K562 (cell line): Measurements from ENCODE around the gene CASP6. TPM values are rescaled to one million over a fixed set of nuclear protein-coding genes. Genes with fewer than 3 reads are reported as not detected.

Experiments used
- ATAC-seq: fragments of 200-7000 bp; cut with Tn5 transposase; 3 replicates; pipeline ENCODE4 v1.9.1; 2020; ENCODE audit warnings: moderate library complexity
- BruUV-seq: library from RNA; stranded (reverse); fragments of 400-500 nt; replicated peaks from 2 replicates; lab custom pipeline; 2021; lab: Mats Ljungman, UMichigan
- CTCF ChIA-PET: fragments of 300-600 bp; formaldehyde crosslinking; extraction: SDS; loops from one replicate; lab custom pipeline; 2021; ENCODE audit warnings: low intra/inter-chr PET ratio; lab: Yijun Ruan, JAX
- POLR2A ChIA-PET: fragments of 300-600, 350-650 bp; sonication (Branson Sonifier 250); formaldehyde crosslinking; extraction: SDS; loops from one replicate; lab custom pipeline; 2021; ENCODE audit warnings: antibody characterized with exemption, inconsistent platforms; lab: Yijun Ruan, JAX
- DNase-seq, 4 experiments: peaks; one replicate each; pipeline versions ENCODE4 v3.0.0 to v3.0.0-alpha.2; 2011 to 2018; ENCODE audit warnings: low spot score in 3 of 4, mixed read lengths in 3 of 4; ENCODE audit errors: extremely low read depth in 1 of 4
- FAIRE-seq: peaks from 2 replicates; lab custom pipeline; 2011; peaks lifted over from hg19 to GRCh38; lab: Jason Lieb, UNC
- H2AFZ ChIP-seq: 2 replicates; pipeline ENCODE4 v1.6.0; 2011; ENCODE audit warnings: low read depth, low read length, control low read depth, inconsistent platforms
- H3K27ac ChIP-seq: fragments of 200-600 bp; 3 replicates; pipeline ENCODE4 v1.8.0; 2011; ENCODE audit warnings: low read depth, mild to moderate bottlenecking, control low read depth, inconsistent platforms, low read length, moderate library complexity, mixed read lengths; ENCODE audit errors: extremely low read depth
- H3K27me3 ChIP-seq, 2 experiments: fragments of 300-600 bp in 1 of 2; 2 replicates in 1 of 2; 3 replicates in 1 of 2; pipeline versions ENCODE4 v1.6.0 to v1.8.0; 2011; ENCODE audit warnings: inconsistent platforms in 2 of 2, low read length in 2 of 2, mild to moderate bottlenecking in 1 of 2, mixed read lengths in 1 of 2, moderate library complexity in 1 of 2; ENCODE audit not compliant: control insufficient read depth in 2 of 2, insufficient read depth in 2 of 2
- H3K36me3 ChIP-seq: fragments of 300-600 bp; 3 replicates; pipeline ENCODE4 v1.8.0; 2011; ENCODE audit warnings: mild to moderate bottlenecking, low read length, inconsistent platforms; ENCODE audit not compliant: control insufficient read depth, insufficient read depth
- H3K4me1 ChIP-seq, 2 experiments: fragments of 200-600 bp in 1 of 2; replicated peaks in 1 of 2; 2 replicates in 1 of 2; 3 replicates in 1 of 2; pipeline versions ENCODE4 v1.5.1 to v1.8.0; 2011; ENCODE audit warnings: inconsistent platforms in 2 of 2, low read length in 2 of 2, mild to moderate bottlenecking in 1 of 2, mixed read lengths in 1 of 2, moderate library complexity in 1 of 2; ENCODE audit not compliant: control insufficient read depth in 2 of 2, insufficient read depth in 2 of 2
- H3K4me2 ChIP-seq: 2 replicates; pipeline ENCODE4 v1.6.1; 2011; ENCODE audit warnings: low read length, control low read depth, inconsistent platforms, mixed read lengths; ENCODE audit not compliant: insufficient read depth
- H3K4me3 ChIP-seq: fragments of 200-600 bp; sonication (generic), shearing (Covaris generic); 2 replicates; pipeline ENCODE4 v1.5.1; 2016; ENCODE audit warnings: control low read depth, inconsistent platforms
- H3K79me2 ChIP-seq: fragments of 200-600 bp; 3 replicates; pipeline ENCODE4 v1.8.0; 2011; ENCODE audit warnings: low read length, inconsistent platforms; ENCODE audit not compliant: control insufficient read depth, insufficient read depth
- H3K9ac ChIP-seq, 2 experiments: 2 replicates each; pipeline versions ENCODE4 v1.6.0 to v1.6.1; 2011; ENCODE audit warnings: low read depth in 2 of 2, low read length in 2 of 2, control low read depth in 1 of 2, inconsistent platforms in 1 of 2, mild to moderate bottlenecking in 1 of 2, mixed read lengths in 1 of 2; ENCODE audit not compliant: insufficient read depth in 1 of 2
- H3K9me1 ChIP-seq: one replicate; pipeline ENCODE4 v1.6.0; 2011; ENCODE audit warnings: inconsistent platforms, mild to moderate bottlenecking, low read length, moderate library complexity; ENCODE audit not compliant: control insufficient read depth, insufficient read depth
- H3K9me3 ChIP-seq: replicated peaks from 2 replicates; pipeline ENCODE4 v1.5.1; 2011; ENCODE audit warnings: low read depth, low read length, inconsistent platforms; ENCODE audit not compliant: control insufficient read depth, insufficient read depth
- H4K20me1 ChIP-seq: replicated peaks from 2 replicates; pipeline ENCODE4 v1.6.1; 2011; ENCODE audit warnings: low read length, inconsistent platforms, mixed read lengths; ENCODE audit not compliant: control insufficient read depth, insufficient read depth
- ARID1B ChIP-seq: fragments of 450-650 bp; IDR thresholded peaks from 2 replicates; pipeline ENCODE4 v1.6.1; 2016; ENCODE audit warnings: antibody characterized with exemption, mild to moderate bottlenecking, inconsistent platforms
- ARNT ChIP-seq, 2 experiments: fragments of 450-650 bp; IDR thresholded peaks; 2 replicates each; pipeline ENCODE4 v1.6.1; 2016; ENCODE audit warnings: mild to moderate bottlenecking in 1 of 2
- C11orf30 ChIP-seq: fragments of 450-650 bp; IDR thresholded peaks from 2 replicates; pipeline ENCODE4 v1.6.1; 2016; ENCODE audit warnings: low read depth, mild to moderate bottlenecking
- CREM ChIP-seq: IDR thresholded peaks from 2 replicates; pipeline ENCODE4 v1.6.1; 2014; ENCODE audit warnings: antibody characterized with exemption, low read depth
- EHMT2 ChIP-seq: fragments of 450-650 bp; IDR thresholded peaks from 2 replicates; pipeline ENCODE4 v1.6.1; 2018; ENCODE audit warnings: antibody characterized with exemption
- ESRRB ChIP-seq: fragments of 250-450 bp; sonication (Bioruptor Pico); IDR thresholded peaks from 2 replicates; pipeline ENCODE4 v1.5.0; 2020; ENCODE audit warnings: mild to moderate bottlenecking, moderate library complexity, borderline replicate concordance
- ETV6 ChIP-seq, 3 experiments: fragments of 150-350 bp in 1 of 3; sonication (generic) in 1 of 3; formaldehyde crosslinking in 1 of 3; IDR thresholded peaks; 2 replicates each; pipeline versions ENCODE4 v1.6.1 to v1.8.0; 2014 to 2022; ENCODE audit warnings: borderline replicate concordance in 2 of 3, low read depth in 2 of 3, antibody characterized with exemption in 1 of 3, low read length in 1 of 3, mild to moderate bottlenecking in 1 of 3, missing genetic modification reagents in 1 of 3
- FOS ChIP-seq: IDR thresholded peaks from 3 replicates; pipeline ENCODE4 v1.6.1; 2011; ENCODE audit not compliant: insufficient read length; ENCODE audit errors: extremely low read depth
- JUND ChIP-seq, 2 experiments: IDR thresholded peaks; 2 replicates in 1 of 2; 3 replicates in 1 of 2; pipeline ENCODE4 v1.6.1; 2011; ENCODE audit warnings: borderline replicate concordance in 2 of 2, low read depth in 2 of 2, low read length in 2 of 2, improper control_type of control experiment in 1 of 2, missing biosample characterization in 1 of 2, missing genetic modification characterization in 1 of 2, missing genetic modification reagents in 1 of 2
- MAFG ChIP-seq: fragments of 450-650 bp; conservative IDR thresholded peaks from 2 replicates; pipeline ENCODE4 v1.6.1; 2016; ENCODE audit warnings: missing genetic modification characterization, missing compliant biosample characterization
- NFE2 ChIP-seq: IDR thresholded peaks from 2 replicates; pipeline ENCODE4 v1.6.1; 2014; ENCODE audit warnings: antibody characterized with exemption, low read depth
- NONO ChIP-seq, 2 experiments: fragments of 200-400 bp in 1 of 2; fragments of 450-650 bp in 1 of 2; formaldehyde crosslinking in 1 of 2; IDR thresholded peaks; 2 replicates each; pipeline ENCODE4 v1.6.1; 2017; ENCODE audit warnings: low read depth in 2 of 2, mild to moderate bottlenecking in 2 of 2, moderate library complexity in 2 of 2, low read length in 1 of 2
- RNF2 ChIP-seq: sonication (generic); IDR thresholded peaks from 2 replicates; pipeline ENCODE4 v1.6.1; 2016
- SMARCC2 ChIP-seq: fragments of 450-650 bp; IDR thresholded peaks from 2 replicates; pipeline ENCODE4 v1.6.1; 2017; ENCODE audit warnings: antibody characterized with exemption, moderate library complexity, mild to moderate bottlenecking, low read depth
- SMARCE1 ChIP-seq: fragments of 450-650 bp; IDR thresholded peaks from 2 replicates; pipeline ENCODE4 v1.7.1; 2016; ENCODE audit warnings: mild to moderate bottlenecking
- ZBTB34 ChIP-seq: fragments of 250-450 bp; sonication (Bioruptor Pico); IDR thresholded peaks from 2 replicates; pipeline ENCODE4 v1.8.0; 2021; ENCODE audit warnings: mild to moderate bottlenecking, moderate library complexity
- ZFP30 ChIP-seq: fragments of 250-450 bp; sonication (Bioruptor Pico); IDR thresholded peaks from 2 replicates; pipeline ENCODE4 v1.8.0; 2022; ENCODE audit warnings: moderate library complexity, mild to moderate bottlenecking, inconsistent platforms, borderline replicate concordance
- ZNF316 ChIP-seq: fragments of 450-650 bp; IDR thresholded peaks from 2 replicates; pipeline ENCODE4 v1.6.1; 2016
- whole genome bisulfite sequencing: fragments of 100-300 bp; shearing (Covaris generic); methylation state at CpG from one replicate; pipeline ENCODE4 v1.1.6; 2016; ENCODE audit warnings: low coverage, mixed read lengths; ENCODE audit not compliant: insufficient coverage; ENCODE audit errors: missing lambda C conversion rate; 5-methylcytosine and 5-hydroxymethylcytosine counted together
- in situ Hi-C: fragments of 300-500 bp; cut with MboI; formaldehyde crosslinking; loops from 4 replicates; pipeline ENCODE4 v1.15.0; 2018; ENCODE audit warnings: inconsistent platforms, mixed read lengths
- intact Hi-C: fragments of 100-400 bp; cut with micrococcal nuclease; formaldehyde crosslinking; loops from 2 replicates; pipeline ENCODE4 v1.14.2; 2022
- polyA plus RNA-seq, 8 experiments: library from polyadenylated mRNA; depleted of rRNA in 4 of 8; stranded (reverse) in 5 of 8; unstranded in 3 of 8; fragments of >200 nt; fragmentation: Nextera tagmentation in 2 of 8; fragmentation: Illumina TruSeq in 1 of 8; extraction: Ambion mirVana in 2 of 8; extraction: Trizol in 1 of 8; gene quantifications; 2 replicates each; pipeline versions ENCODE4 v1.2.1 to v1.2.3, GENCODE V29; 2011 to 2014; ENCODE audit warnings: inconsistent platforms in 1 of 8, missing spikeins in 1 of 8
- total RNA-seq, 7 experiments: library from RNA; depleted of rRNA in 6 of 7; stranded (reverse); fragments of >200 nt in 6 of 7; fragmentation: Illumina TruSeq in 2 of 7; extraction: Trizol in 2 of 7; gene quantifications; 2 replicates each; pipeline versions ENCODE4 v1.2.1 to v1.2.3, GENCODE V29; 2011 to 2021; ENCODE audit warnings: low replicate concordance in 1 of 7
- TF ChIP-seq, protein P1 (sequence below): IDR thresholded peaks from 2 replicates; pipeline ENCODE4 v1.6.1; 2014; ENCODE audit warnings: antibody characterized with exemption

CASP6 gene
- total and polyA plus RNA-seq, 9 of the 15 experiments (the other 6 are each of a cell fraction or from before 2014, with no cell fraction given), result 20.8 to 72.7 (median 39.1) TPM

GRCh38 chr4:109722357-109722756, 19.1 kb upstream of the CASP6 start (continued):
- no peak for TF ChIP-seq NONO (IDR thresholded peaks at IDR 0.05; ENCODE audit: low read depth in 2 of 2, low read length in 1 of 2)
- TF ChIP-seq, protein P1, sequence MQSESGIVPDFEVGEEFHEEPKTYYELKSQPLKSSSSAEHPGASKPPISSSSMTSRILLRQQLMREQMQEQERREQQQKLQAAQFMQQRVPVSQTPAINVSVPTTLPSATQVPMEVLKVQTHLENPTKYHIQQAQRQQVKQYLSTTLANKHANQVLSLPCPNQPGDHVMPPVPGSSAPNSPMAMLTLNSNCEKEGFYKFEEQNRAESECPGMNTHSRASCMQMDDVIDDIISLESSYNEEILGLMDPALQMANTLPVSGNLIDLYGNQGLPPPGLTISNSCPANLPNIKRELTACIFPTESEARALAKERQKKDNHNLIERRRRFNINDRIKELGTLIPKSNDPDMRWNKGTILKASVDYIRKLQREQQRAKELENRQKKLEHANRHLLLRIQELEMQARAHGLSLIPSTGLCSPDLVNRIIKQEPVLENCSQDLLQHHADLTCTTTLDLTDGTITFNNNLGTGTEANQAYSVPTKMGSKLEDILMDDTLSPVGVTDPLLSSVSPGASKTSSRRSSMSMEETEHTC, result no peak
- TF ChIP-seq ZBTB34 (CRISPR knock-in tag), result no peak

- no peaks in the 10 kb centered on the region; the same call in 1 of the 2 replicates for H3K9me3 ChIP-seq
- DNase-seq, result peak; percentile 55 to 78 (median 64)
- no peak overlapping the region for H3K4me3 ChIP-seq
- peaks cover 78% of the 10 kb centered on the region for H3K79me2 ChIP-seq
- ChIA-PET POLR2A (interaction anchor here (0.6 to 1.0 kb wide), 3 partner anchors 10 to 210 kb away, joined by 3 to 5 read pairs (median 4); no protein-coding TSS in a partner anchor), CTCF (no interaction called here)
- WGBS, result 40% methylated on average over 3 of the region's 7 CpGs
- in situ Hi-C loops, result no loop called here
- H3K9me1 ChIP-seq, result no peaks in the 10 kb centered on the region
- intact Hi-C loops, result no loop called here
- FAIRE-seq, result peak; percentile 63
- BruUV-seq, result no TSS peak
- peak; percentile 77 for ATAC-seq
- no peak overlapping the region for H3K9ac ChIP-seq
- H2AFZ ChIP-seq, result no peak overlapping the region
- peak overlapping the region; percentile 67; the same call in 2 of the 3 replicates for H3K27ac ChIP-seq
- no peaks in the 10 kb centered on the region for H3K27me3 ChIP-seq
- no peak overlapping the region for H3K4me2 ChIP-seq
- H3K36me3 ChIP-seq, result peaks cover 86% of the 10 kb centered on the region
- peaks cover 0 to 13% of the 10 kb centered on the region in 2 experiments; a peak in 2 of 5 replicates for H3K4me1 ChIP-seq
- 0 out of 2 replicates have a peak, but pooled peaks cover 2% of the 10 kb centered on the region for H4K20me1 ChIP-seq
- TF ChIP-seq MAFG (tag) (peak; percentile 56), ZFP30 (no peak), C11orf30 (peak; percentile 59; the same call in 1 of the 2 replicates), ARID1B (peak; percentile 71), ZNF316 (peak; percentile 65; the same call in 1 of the 2 replicates), SMARCC2 (0 out of 2 replicates have a peak, but pooled peaks have one; percentile 20), EHMT2 (peak; percentile 64; the same call in 1 of the 2 replicates), ESRRB (CRISPR knock-in tag) (no peak), ARNT (IDR thresholded peaks at IDR 0.05) (peak in 1 of 2 experiments; percentile 89; a peak in 2 of 4 replicates), ETV6 (IDR thresholded peaks at IDR 0.05; ENCODE audit: borderline replicate concordance in 1 of 2, low read depth in 2 of 2, low read length in 1 of 2) (no peak), ETV6 (CRISPR knock-in tag; IDR thresholded peaks at IDR 0.05; ENCODE audit: borderline replicate concordance) (no peak), SMARCE1 (peak; percentile 82), CREM (0 out of 2 replicates have a peak, but pooled peaks have one; percentile 11), RNF2 (no peak), JUND (IDR thresholded peaks at IDR 0.05; ENCODE audit: borderline replicate concordance, low read depth, low read length) (peak; percentile 95), JUND (tag; IDR thresholded peaks at IDR 0.05; ENCODE audit: borderline replicate concordance, low read depth, low read length) (peak; percentile 91), FOS (peak; percentile 52), NFE2 (peak; percentile 74)
Observed at GRCh38 chr4:109721033-109721432, 17.8 kb upstream of the CASP6 start.
